SK-N-SH (cell line): ENCODE data around the gene FUT4. TPM values are rescaled to one million over a fixed set of nuclear protein-coding genes. Genes with fewer than 3 reads are reported as not detected.

Experiments
- CTCF ChIA-PET: fragments of 300-600, 350-600 bp; formaldehyde crosslinking; extraction: SDS; loops from one replicate; lab custom pipeline; 2021; lab: Yijun Ruan, JAX
- POLR2A ChIA-PET: fragments of 350-600 bp; sonication (Branson Sonifier 250); formaldehyde crosslinking; extraction: SDS; loops from one replicate; lab custom pipeline; 2020; ENCODE audit warnings: antibody characterized with exemption, inconsistent platforms; lab: Yijun Ruan, JAX
- DNase-seq: peaks from one replicate; pipeline ENCODE4 v3.0.0; 2012
- H2AFZ ChIP-seq: fragments of 200-600 bp; sonication (generic); 2 replicates; pipeline ENCODE4 v1.8.1; 2016; ENCODE audit warnings: antibody characterized with exemption, mild to moderate bottlenecking, low read depth
- H3F3A ChIP-seq: fragments of 200-600 bp; sonication (generic); replicated peaks from 2 replicates; pipeline ENCODE3; 2016; ENCODE audit warnings: antibody characterized with exemption, mild to moderate bottlenecking; ENCODE audit not compliant: insufficient read depth
- H3K27ac ChIP-seq, 2 experiments: fragments of 200-500 bp in 1 of 2; fragments of 200-600 bp in 1 of 2; sonication (Bioruptor generic) in 1 of 2; sonication (generic), shearing (Covaris generic) in 1 of 2; 2 replicates each; pipeline versions ENCODE4 v1.5.1 to v1.6.1; 2014 to 2016; ENCODE audit warnings: low read depth in 2 of 2, inconsistent platforms in 1 of 2, low read length in 1 of 2, mild to moderate bottlenecking in 1 of 2, mixed read lengths in 1 of 2
- H3K27me3 ChIP-seq: fragments of 200-600 bp; sonication (generic), shearing (Covaris generic); 2 replicates; pipeline ENCODE4 v1.6.1; 2016; ENCODE audit warnings: mixed run types; ENCODE audit not compliant: insufficient read depth
- H3K36me3 ChIP-seq, 2 experiments: fragments of 200-500 bp in 1 of 2; fragments of 200-600 bp in 1 of 2; sonication (Bioruptor generic) in 1 of 2; sonication (generic) in 1 of 2; replicated peaks in 1 of 2; 2 replicates each; pipeline versions ENCODE3 to v1.5.1; 2014 to 2016; ENCODE audit warnings: low read length in 1 of 2, mild to moderate bottlenecking in 1 of 2; ENCODE audit not compliant: insufficient read depth in 2 of 2, control insufficient read depth in 1 of 2
- H3K4me1 ChIP-seq, 2 experiments: fragments of 200-500 bp in 1 of 2; fragments of 200-600 bp in 1 of 2; sonication (Bioruptor generic) in 1 of 2; sonication (generic), shearing (Covaris generic) in 1 of 2; 2 replicates each; pipeline versions ENCODE4 v1.5.1 to v1.6.1; 2014 to 2016; ENCODE audit warnings: low read depth in 1 of 2, low read length in 1 of 2, mixed run types in 1 of 2; ENCODE audit not compliant: insufficient read depth in 2 of 2, control insufficient read depth in 1 of 2
- H3K4me2 ChIP-seq: fragments of 200-600 bp; sonication (generic), shearing (Covaris generic); 2 replicates; pipeline ENCODE4 v1.6.1; 2017; ENCODE audit warnings: mixed run types
- H3K4me3 ChIP-seq, 2 experiments: fragments of 200-500 bp in 1 of 2; fragments of 200-600 bp in 1 of 2; sonication (Bioruptor generic) in 1 of 2; sonication (generic), shearing (Covaris generic) in 1 of 2; 2 replicates each; pipeline versions ENCODE4 v1.5.1 to v1.8.1; 2014 to 2016; ENCODE audit warnings: low read depth in 2 of 2, inconsistent platforms in 1 of 2, low read length in 1 of 2, mild to moderate bottlenecking in 1 of 2, mixed read lengths in 1 of 2, moderate library complexity in 1 of 2
- H3K79me2 ChIP-seq: fragments of 200-600 bp; sonication (generic); 2 replicates; pipeline ENCODE4 v1.8.1; 2017; ENCODE audit warnings: mild to moderate bottlenecking; ENCODE audit not compliant: insufficient read depth
- H3K9ac ChIP-seq: fragments of 200-600 bp; sonication (generic); 2 replicates; pipeline ENCODE4 v1.6.1; 2017; ENCODE audit warnings: mixed run types
- H3K9me2 ChIP-seq: fragments of 200-600 bp; sonication (generic); 2 replicates; pipeline ENCODE4 v1.6.1; 2017; ENCODE audit warnings: mixed run types
- H3K9me3 ChIP-seq: fragments of 200-600 bp; sonication (generic); 2 replicates; pipeline ENCODE4 v1.6.1; 2017; ENCODE audit warnings: mixed run types, mild to moderate bottlenecking, moderate library complexity
- H4K20me1 ChIP-seq: fragments of 200-600 bp; sonication (generic); 2 replicates; pipeline ENCODE4 v1.6.1; 2017; ENCODE audit warnings: mild to moderate bottlenecking, mixed run types; ENCODE audit not compliant: insufficient read depth
- CHD2 ChIP-seq: fragments of 150-350 bp; IDR thresholded peaks from 2 replicates; pipeline ENCODE4 v1.6.1; 2018; ENCODE audit warnings: low read length; ENCODE audit not compliant: partially characterized antibody
- ELF1 ChIP-seq: IDR thresholded peaks from 2 replicates; pipeline ENCODE4 v1.4.0; 2012
- FOSL2 ChIP-seq: IDR thresholded peaks from 2 replicates; pipeline ENCODE4 v1.4.0; 2012; ENCODE audit warnings: low read depth, mild to moderate bottlenecking, moderate library complexity, borderline replicate concordance
- MXI1 ChIP-seq: IDR thresholded peaks from 2 replicates; pipeline ENCODE4 v1.6.1; 2012; ENCODE audit warnings: mild to moderate bottlenecking, low read depth, low read length, improper control_type of control experiment
- PBX3 ChIP-seq: IDR thresholded peaks from 2 replicates; pipeline ENCODE4; 2012
- REST ChIP-seq: IDR thresholded peaks from 2 replicates; pipeline ENCODE4 v1.6.1; 2012; ENCODE audit warnings: mild to moderate bottlenecking, low read depth, low read length, moderate library complexity
- SIN3A ChIP-seq: IDR thresholded peaks from 2 replicates; pipeline ENCODE4 v1.6.1; 2012; ENCODE audit warnings: low read depth, mild to moderate bottlenecking, low read length, moderate library complexity, borderline replicate concordance
- WGBS: methylation state at CpG from one replicate; pipeline ENCODE4 v1.1.6; 2017; ENCODE audit warnings: low lambda C conversion rate; 5-methylcytosine and 5-hydroxymethylcytosine counted together
- polyA plus RNA-seq, 3 experiments: library from polyadenylated mRNA; depleted of rRNA; stranded (reverse); fragments of >200 nt; gene quantifications; 2 replicates each; pipeline ENCODE4 v1.2.3, GENCODE V29; 2012

FUT4 gene
- polyA plus RNA-seq, 1 of the 3 experiments (the other 2 are of a cell fraction): 1.9 TPM

GRCh38 chr11:94511932-94512781 is 31.6 kb upstream of the FUT4 start, which contains the start of gene C11orf97:
C11orf97 (plus strand) TSS chr11:94512461; CDS start chr11:94512529, 68 bp downstream.
- Histone ChIP-seq H3K36me3 (no peaks in the 10 kb centered on the region), H3K9me2 (no peaks in the 10 kb centered on the region), H4K20me1 (no peaks in the 10 kb centered on the region), H3K4me1 (peaks cover 0 to 7% of the 10 kb centered on the region in 2 experiments; a peak in 1 of 4 replicates), H3F3A (no peaks in the 10 kb centered on the region), H3K9me3 (no peaks in the 10 kb centered on the region), H2AFZ (peak within 1 kb of the TSS; percentile 68), H3K27ac (no peak within 1 kb of the TSS), H3K4me3 (peak within 1 kb of the TSS; percentile 66 to 80), H3K9ac (no peak within 1 kb of the TSS; the same call in 1 of the 2 replicates), H3K4me2 (peak within 1 kb of the TSS; percentile 82), H3K79me2 (no peaks in the 10 kb centered on the region), H3K27me3 (no peaks in the 10 kb centered on the region)
- POLR2A ChIA-PET: no interaction called here
- WGBS: 40% methylated on average over 30 of the region's 53 CpGs
- peak; percentile 82 for DNase-seq
- CTCF ChIA-PET: interaction anchor here (0.8 to 4.7 kb wide), 5 partner anchors 7 to 617 kb away, joined by 3 to 26 read pairs (median 3); no protein-coding TSS in a partner anchor
- TF ChIP-seq REST (no peak), CHD2 (peak; percentile 44), FOSL2 (no peak), ELF1 (no peak), SIN3A (0 out of 2 replicates have a peak, but pooled peaks have one; percentile 49), MXI1 (peak; percentile 91)

GRCh38 chr11:94513091-94513490 is 30.6 kb upstream of the FUT4 start:
- Histone ChIP-seq H2AFZ (no peak overlapping the region), H3K36me3 (no peaks in the 10 kb centered on the region), H3K4me3 (no peak overlapping the region), H3K9ac (no peak overlapping the region), H3K79me2 (no peaks in the 10 kb centered on the region), H3K27me3 (no peaks in the 10 kb centered on the region), H3K27ac (no peak overlapping the region), H3K9me3 (no peaks in the 10 kb centered on the region), H3K9me2 (no peaks in the 10 kb centered on the region), H3K4me2 (no peak overlapping the region; the same call in 1 of the 2 replicates), H3F3A (no peaks in the 10 kb centered on the region)
- CTCF ChIA-PET: interaction anchor here (0.8 to 4.7 kb wide), 2 partner anchors 8 to 618 kb away, joined by 3 to 26 read pairs; no protein-coding TSS in a partner anchor
- TF ChIP-seq PBX3 (peak; percentile 22; the same call in 1 of the 2 replicates), REST (no peak)
- TF ChIP-seq, all 33 proteins: peak for 1
- WGBS: 67% methylated on average over 2 of the region's 2 CpGs
- POLR2A ChIA-PET: no interaction called here
- H3K4me1 ChIP-seq: peaks cover 0 to 7% of the 10 kb centered on the region in 2 experiments; a peak in 1 of 4 replicates
- no peak for DNase-seq
- no peaks in the 10 kb centered on the region for H4K20me1 ChIP-seq
